22Rv1 (cell line): ENCODE measurements around the gene CHD6.

Experiments used
- ZFX ChIP-seq: fragments of 450-650 bp; IDR thresholded peaks from 2 replicates; pipeline ENCODE4 v1.6.1; 2017; ENCODE audit warnings: antibody characterized with exemption, borderline replicate concordance
- TF ChIP-seq, protein P1 (sequence below): fragments of 450-650 bp; IDR thresholded peaks from 2 replicates; pipeline ENCODE4 v1.5.1; 2017; ENCODE audit warnings: mild to moderate bottlenecking

DNA sequence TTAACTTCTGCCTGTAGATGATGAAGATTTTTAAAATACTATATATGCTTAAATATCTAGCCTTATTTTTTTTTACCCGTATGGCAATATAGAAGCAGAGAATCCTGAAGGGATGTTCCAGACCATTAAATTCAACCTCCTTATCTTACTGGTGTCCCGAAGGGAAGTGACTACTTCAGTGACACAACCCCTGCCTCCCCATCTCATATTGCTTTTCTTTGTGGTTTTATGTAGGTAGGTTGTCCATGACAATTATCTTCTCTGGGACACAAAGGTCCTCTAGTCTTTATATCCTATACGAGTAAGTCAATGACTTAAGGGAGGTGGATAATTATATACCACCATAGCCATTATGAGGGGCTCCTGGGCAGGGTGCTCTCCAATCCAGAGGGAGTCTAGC, 194.2 kb downstream of the CHD6 start:
- TF ChIP-seq, protein P1, sequence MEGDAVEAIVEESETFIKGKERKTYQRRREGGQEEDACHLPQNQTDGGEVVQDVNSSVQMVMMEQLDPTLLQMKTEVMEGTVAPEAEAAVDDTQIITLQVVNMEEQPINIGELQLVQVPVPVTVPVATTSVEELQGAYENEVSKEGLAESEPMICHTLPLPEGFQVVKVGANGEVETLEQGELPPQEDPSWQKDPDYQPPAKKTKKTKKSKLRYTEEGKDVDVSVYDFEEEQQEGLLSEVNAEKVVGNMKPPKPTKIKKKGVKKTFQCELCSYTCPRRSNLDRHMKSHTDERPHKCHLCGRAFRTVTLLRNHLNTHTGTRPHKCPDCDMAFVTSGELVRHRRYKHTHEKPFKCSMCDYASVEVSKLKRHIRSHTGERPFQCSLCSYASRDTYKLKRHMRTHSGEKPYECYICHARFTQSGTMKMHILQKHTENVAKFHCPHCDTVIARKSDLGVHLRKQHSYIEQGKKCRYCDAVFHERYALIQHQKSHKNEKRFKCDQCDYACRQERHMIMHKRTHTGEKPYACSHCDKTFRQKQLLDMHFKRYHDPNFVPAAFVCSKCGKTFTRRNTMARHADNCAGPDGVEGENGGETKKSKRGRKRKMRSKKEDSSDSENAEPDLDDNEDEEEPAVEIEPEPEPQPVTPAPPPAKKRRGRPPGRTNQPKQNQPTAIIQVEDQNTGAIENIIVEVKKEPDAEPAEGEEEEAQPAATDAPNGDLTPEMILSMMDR = no peak
- TF ChIP-seq ZFX = no peak
